K562 (cell line): Measurements from ENCODE around the gene DUSP21. TPM values are rescaled to one million over a fixed set of nuclear protein-coding genes. Genes with fewer than 3 reads are reported as not detected.

Experiments used
- HMGN3 ChIP-seq: IDR thresholded peaks from 2 replicates; pipeline ENCODE4 v1.6.1; 2011; ENCODE audit warnings: borderline replicate concordance, low read depth, mild to moderate bottlenecking, mixed read lengths, low read length; ENCODE audit not compliant: insufficient read length; ENCODE audit errors: extremely low read depth
- KLF13 ChIP-seq: fragments of 450-650 bp; IDR thresholded peaks from 2 replicates; pipeline ENCODE4 v1.6.1; 2016; ENCODE audit warnings: missing genetic modification characterization, low read depth, mild to moderate bottlenecking, missing compliant biosample characterization, moderate library complexity, borderline replicate concordance
- POLR2G ChIP-seq: fragments of 200-400 bp; formaldehyde crosslinking; IDR thresholded peaks from 2 replicates; pipeline ENCODE4 v1.6.1; 2017; ENCODE audit warnings: low read depth, mild to moderate bottlenecking, antibody characterized with exemption, low read length, moderate library complexity
- RERE ChIP-seq: sonication (generic); formaldehyde crosslinking; IDR thresholded peaks from 2 replicates; pipeline ENCODE4 v1.8.0; 2023; ENCODE audit warnings: missing genetic modification reagents, mild to moderate bottlenecking, borderline replicate concordance
- RNF219 ChIP-seq: fragments of 250-450 bp; sonication (Bioruptor Pico); IDR thresholded peaks from 2 replicates; pipeline ENCODE4 v1.5.0; 2022; ENCODE audit warnings: mild to moderate bottlenecking
- SETDB1 ChIP-seq: IDR thresholded peaks from one replicate; pipeline ENCODE4 v1.6.1; 2012; ENCODE audit warnings: low read length, control low read depth, inconsistent platforms
- SIN3B ChIP-seq: fragments of 450-650 bp; IDR thresholded peaks from 2 replicates; pipeline ENCODE4 v1.6.1; 2017; ENCODE audit warnings: low read depth, mild to moderate bottlenecking, moderate library complexity
- SMC3 ChIP-seq: conservative IDR thresholded peaks from 2 replicates; pipeline ENCODE4 v1.6.1; 2011; ENCODE audit warnings: low read depth, low read length, improper control_type of control experiment; ENCODE audit not compliant: insufficient read depth
- TCF15 ChIP-seq: fragments of 250-450 bp; sonication (Bioruptor Pico); IDR thresholded peaks from 2 replicates; pipeline ENCODE4 v1.8.0; 2022; ENCODE audit warnings: moderate library complexity, mild to moderate bottlenecking, inconsistent platforms
- TCF7 ChIP-seq: sonication (generic); IDR thresholded peaks from 2 replicates; pipeline ENCODE4 v1.6.1; 2016; ENCODE audit warnings: antibody characterized with exemption, borderline replicate concordance
- UBTF ChIP-seq, 2 experiments: IDR thresholded peaks; 2 replicates each; pipeline ENCODE4 v1.6.1; 2012; ENCODE audit warnings: improper control_type of control experiment in 2 of 2, low read depth in 2 of 2, low read length in 2 of 2, borderline replicate concordance in 1 of 2
- YY1 ChIP-seq, 3 experiments: IDR thresholded peaks; 2 replicates each; pipeline ENCODE4 v1.6.1; 2011; ENCODE audit warnings: low read length in 2 of 3, mild to moderate bottlenecking in 2 of 3, moderate library complexity in 2 of 3, borderline replicate concordance in 1 of 3, control low read depth in 1 of 3, low read depth in 1 of 3; ENCODE audit not compliant: insufficient read depth in 3 of 3, insufficient replicate concordance in 2 of 3, control insufficient read depth in 1 of 3, insufficient read length in 1 of 3; ENCODE audit errors: extremely low read depth in 1 of 3
- ZFPM2 ChIP-seq: fragments of 250-450 bp; sonication (Bioruptor Pico); IDR thresholded peaks from 2 replicates; pipeline ENCODE4 v1.5.1; 2022; ENCODE audit warnings: mild to moderate bottlenecking
- ZNF311 ChIP-seq: fragments of 250-450 bp; sonication (Bioruptor Pico); IDR thresholded peaks from 2 replicates; pipeline ENCODE4 v1.4.0; 2020; ENCODE audit warnings: mild to moderate bottlenecking, moderate library complexity
- polyA plus RNA-seq, 8 experiments: library from polyadenylated mRNA; depleted of rRNA in 4 of 8; stranded (reverse) in 5 of 8; unstranded in 3 of 8; fragments of >200 nt; fragmentation: Nextera tagmentation in 2 of 8; fragmentation: Illumina TruSeq in 1 of 8; extraction: Ambion mirVana in 2 of 8; extraction: Trizol in 1 of 8; gene quantifications; 2 replicates each; pipeline versions ENCODE4 v1.2.1 to v1.2.3, GENCODE V29; 2011 to 2014; ENCODE audit warnings: inconsistent platforms in 1 of 8, missing spikeins in 1 of 8
- total RNA-seq, 7 experiments: library from RNA; depleted of rRNA in 6 of 7; stranded (reverse); fragments of >200 nt in 6 of 7; fragmentation: Illumina TruSeq in 2 of 7; extraction: Trizol in 2 of 7; gene quantifications; 2 replicates each; pipeline versions ENCODE4 v1.2.1 to v1.2.3, GENCODE V29; 2011 to 2021; ENCODE audit warnings: low replicate concordance in 1 of 7

DUSP21 gene
- total and polyA plus RNA-seq, 9 of the 15 experiments (the other 6 are each of a cell fraction or from before 2014, with no cell fraction given) = 0.14 to 2.5 (median 1.3) TPM

GRCh38 chrX:44873415-44874276 is 29.8 kb downstream of the DUSP21 start (continued):
- TF ChIP-seq KLF13 (tag) (no peak), ZFPM2 (CRISPR knock-in tag) (no peak), SMC3 (no peak), SIN3B (no peak; the same call in 1 of the 2 replicates), HMGN3 (peak; percentile 19), ZNF311 (CRISPR knock-in tag) (no peak), POLR2G (peak; percentile 84), TCF7 (no peak), RNF219 (no peak), RERE (CRISPR knock-in tag) (no peak), SETDB1 (no peak), TCF15 (CRISPR knock-in tag) (no peak), UBTF (IDR thresholded peaks at IDR 0.05; ENCODE audit: borderline replicate concordance in 1 of 2, low read depth in 2 of 2, low read length in 2 of 2) (0 out of 4 replicates have a peak, but pooled peaks of 1 of the 2 experiments have one; percentile 38), YY1 (IDR thresholded peaks at IDR 0.05; ENCODE audit: borderline replicate concordance in 1 of 3, control insufficient read depth in 1 of 3, extremely low read depth in 1 of 3, insufficient read depth in 3 of 3, insufficient read length in 1 of 3, insufficient replicate concordance in 2 of 3, low read depth in 1 of 3, low read length in 2 of 3) (peak; percentile 27 to 89 (median 77))
